ENCODE data around the gene RUNX2. TPM values are rescaled to one million over a fixed set of nuclear protein-coding genes. Genes with fewer than 3 reads are reported as not detected.

The RUNX2 gene
- total and polyA plus RNA-seq, 2 of the 8 experiments (the other 6 are each of a cell fraction or from before 2014, with no cell fraction given), result 0.26 to 1.2 TPM

DNA sequence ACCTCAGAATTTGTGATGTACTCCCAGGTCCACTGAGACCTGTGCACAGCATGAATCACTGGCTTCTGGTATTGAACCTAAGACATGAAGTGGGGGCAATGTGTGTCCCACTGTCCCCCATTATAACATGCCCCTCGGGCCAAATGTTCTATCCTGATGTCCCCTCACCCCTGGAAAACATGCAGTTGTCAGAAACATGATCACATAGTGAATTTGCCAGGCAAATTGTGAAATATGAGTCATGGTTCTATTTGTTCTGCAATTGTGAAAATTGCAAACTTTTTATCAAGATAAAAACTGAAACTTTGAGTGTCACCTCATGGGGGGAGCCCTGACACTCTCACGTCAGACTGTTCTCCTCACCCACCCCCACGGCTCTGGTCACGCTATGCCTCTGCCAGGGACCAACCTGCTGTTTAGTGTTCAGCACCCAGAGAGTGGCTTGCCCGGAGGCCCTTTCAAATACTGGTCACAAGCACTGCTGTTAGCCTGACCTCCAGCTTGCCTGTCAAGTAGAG lies 382.2 kb downstream of the RUNX2 start (continued):
- TF ChIP-seq CHD7 (IDR thresholded peaks at IDR 0.05; ENCODE audit: insufficient replicate concordance, low read length), result no peak
- TF ChIP-seq, protein P1, sequence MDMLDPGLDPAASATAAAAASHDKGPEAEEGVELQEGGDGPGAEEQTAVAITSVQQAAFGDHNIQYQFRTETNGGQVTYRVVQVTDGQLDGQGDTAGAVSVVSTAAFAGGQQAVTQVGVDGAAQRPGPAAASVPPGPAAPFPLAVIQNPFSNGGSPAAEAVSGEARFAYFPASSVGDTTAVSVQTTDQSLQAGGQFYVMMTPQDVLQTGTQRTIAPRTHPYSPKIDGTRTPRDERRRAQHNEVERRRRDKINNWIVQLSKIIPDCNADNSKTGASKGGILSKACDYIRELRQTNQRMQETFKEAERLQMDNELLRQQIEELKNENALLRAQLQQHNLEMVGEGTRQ (IDR thresholded peaks at IDR 0.05; ENCODE audit: low read length), result no peak
- no peak for TF ChIP-seq RAD21 (IDR thresholded peaks at IDR 0.05 in 1 of 2, conservative IDR thresholded peaks at IDR 0.05 in 1 of 2; ENCODE audit: low read depth in 2 of 2, low read length in 2 of 2)
- no peak for TF ChIP-seq HDAC6 (IDR thresholded peaks at IDR 0.05; ENCODE audit: low read depth, low read length)
- TF ChIP-seq TAF7 (optimal IDR thresholded peaks at IDR 0.05; ENCODE audit: borderline replicate concordance, low read depth, low read length), result no peak
- no peak for TF ChIP-seq KDM5A (IDR thresholded peaks at IDR 0.05; ENCODE audit: low read length)

Data from H1 (cell line).